Measurements from ENCODE around the gene ECI1. TPM values are rescaled to one million over a fixed set of nuclear protein-coding genes. Genes with fewer than 3 reads are reported as not detected.

ECI1 gene
- total RNA-seq, 1 experiment from 2014 or later, result 140 TPM

- RAD21 ChIA-PET (ENCODE audit: low non-redundant PET in 1 of 2, low total read pairs in 2 of 2, uncharacterized antibody in 2 of 2, unreplicated experiment in 2 of 2), result interaction anchor here in 1 of 2 experiments (0.5 to 1.4 kb wide), 2 partner anchors 56 to 281 kb away, joined by 3 to 5 read pairs; no protein-coding TSS in a partner anchor
- H3K36me3 ChIP-seq (ENCODE audit: control insufficient read depth in 1 of 2, insufficient read depth in 2 of 2, low read length in 2 of 2), result peaks cover 24 to 34% of the 10 kb centered on the region in 2 experiments; a peak in 3 of 4 replicates
- CTCF ChIA-PET, result interaction anchor here (1.2 to 2.7 kb wide), 5 partner anchors 28 to 250 kb away, joined by 3 to 24 read pairs (median 5); partner anchors contain the start of genes CASKIN1, E4F1 and PGP
Measured at GRCh38 chr16:2250652-2251295, 613 bp downstream of the ECI1 start.

More at GRCh38 chr16:2250652-2251295, 613 bp downstream of the ECI1 start:
- peak overlapping the region; percentile 84 for H3K4me2 ChIP-seq (ENCODE audit: low read length)
- H2AFZ ChIP-seq (ENCODE audit: low read depth, low read length, poor library complexity, severe bottlenecking), result no peak overlapping the region
- no peak for TF ChIP-seq TCF7L2 (IDR thresholded peaks at IDR 0.05; ENCODE audit: borderline replicate concordance, extremely low read depth, insufficient read depth, insufficient read length)
- no peak for TF ChIP-seq SRF (IDR thresholded peaks at IDR 0.05; ENCODE audit: low read depth)
- TF ChIP-seq, protein P1, sequence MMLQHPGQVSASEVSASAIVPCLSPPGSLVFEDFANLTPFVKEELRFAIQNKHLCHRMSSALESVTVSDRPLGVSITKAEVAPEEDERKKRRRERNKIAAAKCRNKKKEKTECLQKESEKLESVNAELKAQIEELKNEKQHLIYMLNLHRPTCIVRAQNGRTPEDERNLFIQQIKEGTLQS (IDR thresholded peaks at IDR 0.05), result no peak
- TF ChIP-seq ELF1 (IDR thresholded peaks at IDR 0.05; ENCODE audit: borderline replicate concordance, low read depth), result no peak
- no peak for TF ChIP-seq ZBTB33 (IDR thresholded peaks at IDR 0.05; ENCODE audit: extremely low read depth, insufficient replicate concordance, low read length)
- TF ChIP-seq CBX3 (IDR thresholded peaks at IDR 0.05; ENCODE audit: low read depth), result no peak
- no peak for TF ChIP-seq SIN3A (IDR thresholded peaks at IDR 0.05; ENCODE audit: low read depth)
- no peak for TF ChIP-seq JUND (IDR thresholded peaks at IDR 0.05)
- no peak for TF ChIP-seq RAD21 (IDR thresholded peaks at IDR 0.05; ENCODE audit: low read depth)
- TF ChIP-seq EZH2phosphoT487 (IDR thresholded peaks at IDR 0.05; ENCODE audit: borderline replicate concordance), result no peak
- no peak for TF ChIP-seq FOSL1 (IDR thresholded peaks at IDR 0.05; ENCODE audit: low read depth)
- no peak for TF ChIP-seq EZH2 (IDR thresholded peaks at IDR 0.05)
- no peak for TF ChIP-seq EGR1 (IDR thresholded peaks at IDR 0.05; ENCODE audit: low read depth)
- TF ChIP-seq, protein P2, sequence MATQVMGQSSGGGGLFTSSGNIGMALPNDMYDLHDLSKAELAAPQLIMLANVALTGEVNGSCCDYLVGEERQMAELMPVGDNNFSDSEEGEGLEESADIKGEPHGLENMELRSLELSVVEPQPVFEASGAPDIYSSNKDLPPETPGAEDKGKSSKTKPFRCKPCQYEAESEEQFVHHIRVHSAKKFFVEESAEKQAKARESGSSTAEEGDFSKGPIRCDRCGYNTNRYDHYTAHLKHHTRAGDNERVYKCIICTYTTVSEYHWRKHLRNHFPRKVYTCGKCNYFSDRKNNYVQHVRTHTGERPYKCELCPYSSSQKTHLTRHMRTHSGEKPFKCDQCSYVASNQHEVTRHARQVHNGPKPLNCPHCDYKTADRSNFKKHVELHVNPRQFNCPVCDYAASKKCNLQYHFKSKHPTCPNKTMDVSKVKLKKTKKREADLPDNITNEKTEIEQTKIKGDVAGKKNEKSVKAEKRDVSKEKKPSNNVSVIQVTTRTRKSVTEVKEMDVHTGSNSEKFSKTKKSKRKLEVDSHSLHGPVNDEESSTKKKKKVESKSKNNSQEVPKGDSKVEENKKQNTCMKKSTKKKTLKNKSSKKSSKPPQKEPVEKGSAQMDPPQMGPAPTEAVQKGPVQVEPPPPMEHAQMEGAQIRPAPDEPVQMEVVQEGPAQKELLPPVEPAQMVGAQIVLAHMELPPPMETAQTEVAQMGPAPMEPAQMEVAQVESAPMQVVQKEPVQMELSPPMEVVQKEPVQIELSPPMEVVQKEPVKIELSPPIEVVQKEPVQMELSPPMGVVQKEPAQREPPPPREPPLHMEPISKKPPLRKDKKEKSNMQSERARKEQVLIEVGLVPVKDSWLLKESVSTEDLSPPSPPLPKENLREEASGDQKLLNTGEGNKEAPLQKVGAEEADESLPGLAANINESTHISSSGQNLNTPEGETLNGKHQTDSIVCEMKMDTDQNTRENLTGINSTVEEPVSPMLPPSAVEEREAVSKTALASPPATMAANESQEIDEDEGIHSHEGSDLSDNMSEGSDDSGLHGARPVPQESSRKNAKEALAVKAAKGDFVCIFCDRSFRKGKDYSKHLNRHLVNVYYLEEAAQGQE (IDR thresholded peaks at IDR 0.05; ENCODE audit: low read depth), result no peak
- TF ChIP-seq CEBPB (IDR thresholded peaks at IDR 0.05; ENCODE audit: low read depth), result no peak
- TF ChIP-seq SP1 (IDR thresholded peaks at IDR 0.05; ENCODE audit: low read depth), result no peak
- TF ChIP-seq ZNF274 (IDR thresholded peaks at IDR 0.05; ENCODE audit: low read depth, low read length), result no peak
- peak; percentile 29 for ATAC-seq
- no peaks in the 10 kb centered on the region; the same call in 1 of the 2 replicates for H4K20me1 ChIP-seq (ENCODE audit: insufficient read depth)
- peak overlapping the region; percentile 89 for H3K27ac ChIP-seq (ENCODE audit: low read depth, low read length)
- H3K79me2 ChIP-seq (ENCODE audit: insufficient read depth, low read length), result peaks cover 63% of the 10 kb centered on the region
- no peak for DNase-seq (ENCODE audit: low read depth, low spot score)
- H3K4me1 ChIP-seq (ENCODE audit: control insufficient read depth in 1 of 2, insufficient read depth in 2 of 2, low read length in 2 of 2), result peaks cover 15 to 31% of the 10 kb centered on the region in 2 experiments
- H3K9me3 ChIP-seq (ENCODE audit: control insufficient read depth in 1 of 2, insufficient read depth in 1 of 2, low read depth in 1 of 2, low read length in 2 of 2), result no peaks in the 10 kb centered on the region
- intact Hi-C loops (cut with micrococcal nuclease), result loop anchor here (1.0 to 10.0 kb wide), 4 partner anchors 27 to 226 kb away; partner anchors contain the start of genes E4F1 and NHERF2
- peak overlapping the region; percentile 79 for H3K9ac ChIP-seq (ENCODE audit: low read length)
- H3K9me2 ChIP-seq (ENCODE audit: insufficient read depth), result no peaks in the 10 kb centered on the region
- no peaks in the 10 kb centered on the region for H3K27me3 ChIP-seq (ENCODE audit: insufficient read depth, low read length)
- peak overlapping the region; percentile 66 to 75 for H3K4me3 ChIP-seq (replicated peaks in 1 of 2; ENCODE audit: low read depth in 1 of 2, low read length in 2 of 2)
- POLR2A ChIA-PET, result interaction anchor here (0.7 to 2.8 kb wide), 11 partner anchors 8 to 203 kb away, joined by 3 to 21 read pairs (median 5); partner anchors contain the start of genes E4F1, NTHL1, PGP and TRAF7
- TSS peak; percentile 81 for BruUV-seq (replicated peaks)

All from HCT116 (cell line).